COR-L47 (cell line): ENCODE results near the gene ACAA2.
"Not testable (repeated sequence)": the region's sequence is repeated elsewhere in the genome, so short reads cannot be mapped to it uniquely, and the experiment has no call there.

Source experiments
- DNase-seq: peaks from one replicate; lab custom pipeline; 2025; lab: John Stamatoyannopoulos, UW

The ACAA2 gene

DNA sequence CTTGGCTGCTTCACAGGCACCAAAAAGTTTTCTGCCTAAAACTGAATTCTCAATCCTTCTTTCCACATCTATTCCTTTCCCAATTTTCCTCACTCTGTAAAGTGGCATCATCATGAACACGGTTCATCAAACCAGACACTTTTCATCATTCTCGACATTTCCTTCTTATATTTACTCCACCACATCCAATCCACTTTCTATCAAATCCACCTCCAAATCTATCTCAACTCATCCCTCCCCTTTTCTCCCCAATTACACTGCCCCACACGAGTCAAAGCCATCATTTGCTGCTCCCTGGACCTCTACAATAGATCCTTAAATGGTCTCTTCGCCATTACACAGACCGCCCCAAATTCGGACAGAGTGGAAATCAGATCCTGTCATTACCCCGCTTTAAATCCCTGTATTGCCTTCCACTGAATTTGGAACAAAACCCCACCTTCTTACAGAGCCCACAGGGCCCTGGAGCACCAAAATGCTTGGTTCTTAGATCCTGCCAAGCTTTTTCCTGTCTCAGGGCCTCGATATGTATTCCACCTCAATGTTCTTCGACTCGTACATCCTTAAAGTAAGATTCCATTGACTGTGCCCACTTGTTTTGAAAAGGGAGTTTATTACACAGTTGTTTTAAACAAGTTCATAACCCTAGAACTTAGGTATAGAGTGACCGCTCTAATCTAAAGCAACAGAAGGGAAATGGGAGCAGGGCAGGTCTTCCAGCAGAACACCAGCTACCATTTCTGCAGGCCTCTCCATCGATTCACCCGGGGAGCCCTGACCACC, 856 bp downstream of the ACAA2 start:
- peak; percentile 4 for DNase-seq

DNA sequence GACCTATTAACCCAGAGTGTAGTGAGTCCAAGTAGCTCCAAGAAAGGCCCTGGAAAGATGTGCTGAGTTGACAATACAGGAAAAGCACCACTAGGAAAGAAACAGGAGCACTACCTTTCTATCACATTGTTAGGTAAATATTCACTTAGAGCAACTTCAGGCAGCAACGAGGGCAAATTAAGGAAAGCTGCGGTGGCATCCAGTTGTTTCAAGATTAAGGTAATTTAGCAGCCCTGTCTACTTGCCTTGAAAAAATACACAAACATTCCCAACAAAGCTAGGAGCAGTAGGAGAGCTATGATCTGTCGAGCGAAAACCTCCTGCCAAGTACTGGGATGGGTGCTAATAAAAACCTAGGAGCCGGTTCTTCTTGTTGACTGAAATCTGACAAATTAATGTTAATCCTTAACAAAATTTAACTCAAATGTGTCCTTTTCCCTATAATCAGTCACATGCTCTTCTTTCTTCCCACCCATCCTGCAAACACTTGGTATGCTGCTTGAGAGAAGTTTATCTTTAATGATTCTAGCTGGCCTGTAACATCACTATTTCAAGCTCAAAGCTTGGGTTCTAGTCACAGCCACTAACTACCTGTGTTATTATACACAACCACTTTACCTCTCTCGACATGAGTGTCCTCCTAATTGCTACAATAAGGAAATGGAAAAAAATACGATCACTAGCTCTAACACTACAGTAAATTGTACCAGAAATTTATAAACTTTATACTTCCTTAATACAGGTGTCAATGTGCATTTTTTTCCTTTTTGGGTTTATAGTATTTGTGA, 2.0 kb downstream of the ACAA2 start:
- DNase-seq = peak; percentile 6

DNA sequence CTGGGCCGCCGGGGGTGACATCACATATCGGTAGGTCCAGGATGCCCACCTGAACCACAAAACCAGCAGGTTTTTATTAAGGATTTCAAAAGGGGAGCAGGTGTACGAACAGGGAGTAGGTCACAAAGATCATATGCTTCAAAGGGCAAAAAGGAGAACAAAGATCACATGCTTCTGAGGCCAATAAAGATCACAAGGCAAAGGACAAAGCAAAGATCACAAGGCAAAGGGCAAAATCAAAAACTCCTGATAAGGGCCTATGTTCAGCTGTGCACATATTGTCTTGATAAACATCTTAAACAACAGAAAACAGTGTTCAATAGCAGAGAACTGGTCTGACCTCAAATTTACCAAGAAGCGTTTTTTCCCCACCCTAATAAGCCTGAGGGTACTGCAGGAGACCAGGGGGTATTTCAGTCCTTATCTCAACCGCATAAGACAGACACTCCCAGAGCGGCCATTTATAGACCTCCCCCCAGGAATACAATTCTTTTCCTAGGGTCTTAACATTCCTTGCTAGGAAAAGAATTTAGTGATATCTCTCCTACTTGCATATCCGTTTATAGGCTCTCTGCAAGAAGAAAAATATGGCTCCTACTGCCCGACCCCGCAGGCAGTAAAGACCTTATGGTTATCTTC, 4.7 kb downstream of the ACAA2 start:
- not testable (repeated sequence) for DNase-seq

DNA sequence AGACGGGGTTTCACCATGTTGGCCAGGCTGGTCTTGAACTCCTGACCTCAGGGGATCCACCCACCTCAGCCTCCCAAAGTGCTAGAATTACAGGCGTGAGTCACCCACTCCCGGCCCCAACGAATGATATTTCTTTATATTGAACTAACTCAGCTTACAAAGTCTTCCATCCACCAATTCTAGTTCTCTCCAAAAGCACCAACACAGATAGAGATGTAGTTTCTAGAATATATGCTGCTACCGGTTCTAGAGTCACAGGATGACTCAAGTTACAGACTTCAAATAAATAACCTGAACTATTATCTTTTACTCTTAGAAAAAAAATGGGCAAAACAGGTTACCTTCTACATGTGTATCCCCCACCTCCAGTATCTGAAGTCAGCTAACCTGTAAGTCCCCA, 9.2 kb downstream of the ACAA2 start:
- DNase-seq = no peak

DNA sequence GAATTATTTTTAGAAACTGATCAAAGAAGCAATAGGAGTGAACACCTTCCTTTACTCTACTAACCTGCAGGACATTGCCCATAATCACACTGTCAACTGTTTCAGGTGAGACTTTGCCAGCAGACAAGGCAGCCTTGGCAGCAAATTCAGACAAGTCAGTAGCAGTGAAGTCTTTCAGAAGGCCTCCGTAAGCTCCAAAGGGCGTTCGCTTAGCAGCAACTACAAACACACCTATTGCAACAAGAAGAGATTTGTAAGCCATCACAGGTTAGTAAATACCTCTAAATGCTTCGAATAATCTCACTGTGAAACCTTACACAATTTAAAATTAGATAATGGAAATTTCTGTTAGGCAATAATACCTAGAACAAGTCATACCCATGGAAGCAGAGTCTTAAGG, 10.7 kb downstream of the ACAA2 start:
- DNase-seq = no peak

DNA sequence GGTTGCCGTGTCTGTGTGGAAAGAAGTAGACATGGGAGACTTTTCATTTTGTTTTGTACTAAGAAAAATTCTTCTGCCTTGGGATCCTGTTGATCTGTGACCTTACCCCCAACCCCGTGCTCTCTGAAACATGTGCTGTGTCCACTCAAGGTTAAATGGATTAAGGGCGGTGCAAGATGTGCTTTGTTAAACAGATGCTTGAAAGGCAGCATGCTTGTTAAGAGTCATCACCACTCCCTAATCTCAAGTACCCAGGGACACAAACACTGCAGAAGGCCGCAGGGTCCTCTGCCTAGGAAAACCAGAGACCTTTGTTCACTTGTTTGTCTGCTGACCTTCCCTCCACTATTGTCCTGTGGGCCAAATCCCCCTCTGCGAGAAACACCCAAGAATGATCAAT, 12.8 kb downstream of the ACAA2 start:
- not testable (repeated sequence) for DNase-seq

DNA sequence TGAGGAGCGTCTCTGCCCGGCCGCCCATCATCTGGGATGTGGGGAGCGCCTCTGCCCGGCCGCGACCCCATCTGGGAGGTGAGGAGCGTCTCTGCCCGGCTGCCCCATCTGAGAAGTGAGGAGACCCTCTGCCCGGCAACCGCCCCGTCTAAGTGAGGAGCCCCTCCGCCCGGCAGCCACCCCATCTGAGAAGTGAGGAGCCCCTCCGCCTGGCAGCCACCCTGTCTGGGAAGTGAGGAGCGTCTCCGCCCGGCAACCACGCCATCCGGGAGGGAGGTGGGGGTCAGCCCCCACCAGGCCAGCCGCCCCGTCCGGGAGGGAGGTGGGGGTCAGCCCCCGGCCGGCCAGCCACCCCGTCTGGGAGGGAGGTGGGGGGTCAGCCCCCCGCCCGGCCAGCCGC, 13.5 kb downstream of the ACAA2 start:
- not testable (repeated sequence) for DNase-seq

DNA sequence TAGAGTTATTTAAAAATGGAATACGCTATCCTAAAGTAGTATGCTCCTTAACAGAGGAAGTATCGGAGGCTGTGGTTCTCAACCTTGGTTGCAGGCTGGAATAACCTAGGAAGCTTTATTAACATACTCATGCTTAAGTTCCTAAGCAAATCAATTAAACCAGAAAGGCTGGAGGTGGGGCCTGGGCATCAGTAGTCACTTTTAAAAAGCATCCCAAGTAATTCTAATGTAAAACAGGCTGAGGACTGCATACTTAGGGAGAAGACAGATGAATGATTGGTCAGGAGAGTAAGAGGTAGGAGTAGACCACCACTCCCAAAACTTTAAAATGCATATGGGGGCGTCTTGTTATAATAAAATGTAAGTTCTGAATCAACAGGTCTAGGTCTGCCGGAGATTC, 15.3 kb downstream of the ACAA2 start:
- DNase-seq = no peak

DNA sequence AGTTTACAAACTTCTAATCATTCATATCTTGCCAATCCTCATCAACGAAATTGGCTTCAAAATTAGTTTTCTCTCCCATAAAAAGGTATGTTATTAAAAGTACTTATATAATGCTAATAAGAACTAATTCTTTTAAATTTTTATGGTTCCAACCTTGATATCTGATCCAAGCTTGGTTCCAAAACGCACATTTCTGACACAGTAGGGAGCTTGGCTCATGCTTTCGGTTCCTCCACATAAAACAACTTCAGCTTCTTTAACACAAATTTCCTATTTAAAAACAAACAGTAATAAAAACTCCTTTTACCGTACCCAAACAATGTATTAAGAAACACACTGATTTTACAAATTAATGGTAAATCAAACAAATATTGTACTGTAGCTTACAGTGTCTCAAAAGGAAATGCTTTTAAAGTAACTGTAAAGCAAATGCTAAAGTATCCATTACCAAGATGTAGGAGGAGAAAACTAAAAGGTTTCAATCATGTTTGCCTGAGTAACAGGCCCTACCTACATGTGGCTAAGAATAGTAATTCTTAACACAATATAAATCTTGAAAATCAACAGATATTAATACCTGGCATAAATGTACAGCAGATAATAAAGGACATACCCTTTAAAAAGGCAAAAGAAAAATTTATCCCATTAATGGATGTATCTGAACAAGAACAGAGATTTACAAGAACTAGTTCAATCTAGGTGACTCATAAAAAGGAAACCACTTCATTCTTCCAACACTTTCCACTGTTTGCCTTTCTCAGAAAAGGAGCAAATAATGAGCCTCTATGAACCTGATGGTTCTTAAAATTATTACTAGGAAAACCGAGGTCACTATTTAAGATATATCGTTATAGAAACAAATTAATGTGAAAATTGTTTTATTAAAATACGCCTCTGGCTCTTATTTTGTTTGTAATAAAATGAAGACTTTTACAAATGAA, 17.5 kb downstream of the ACAA2 start:
- DNase-seq = no peak

DNA sequence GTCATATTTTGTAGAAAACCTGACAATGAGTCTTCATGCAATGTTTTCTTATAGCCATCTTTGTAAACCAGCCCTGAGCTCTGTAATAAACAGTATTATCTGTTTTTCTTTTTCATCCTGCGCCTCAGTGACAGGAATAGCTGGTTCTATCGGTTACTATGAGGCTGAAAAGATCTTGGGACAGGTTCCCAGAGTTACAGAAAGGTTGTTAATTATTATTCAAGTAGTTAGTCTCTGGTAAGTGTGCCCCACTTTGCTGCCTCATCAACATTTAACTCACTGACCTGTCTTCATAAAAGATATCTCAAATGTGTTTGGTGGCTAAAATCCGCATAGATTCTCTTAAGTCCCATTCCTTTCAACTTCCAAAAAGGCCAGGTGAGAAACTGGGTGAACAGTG, 18.6 kb downstream of the ACAA2 start:
- DNase-seq = no peak

DNA sequence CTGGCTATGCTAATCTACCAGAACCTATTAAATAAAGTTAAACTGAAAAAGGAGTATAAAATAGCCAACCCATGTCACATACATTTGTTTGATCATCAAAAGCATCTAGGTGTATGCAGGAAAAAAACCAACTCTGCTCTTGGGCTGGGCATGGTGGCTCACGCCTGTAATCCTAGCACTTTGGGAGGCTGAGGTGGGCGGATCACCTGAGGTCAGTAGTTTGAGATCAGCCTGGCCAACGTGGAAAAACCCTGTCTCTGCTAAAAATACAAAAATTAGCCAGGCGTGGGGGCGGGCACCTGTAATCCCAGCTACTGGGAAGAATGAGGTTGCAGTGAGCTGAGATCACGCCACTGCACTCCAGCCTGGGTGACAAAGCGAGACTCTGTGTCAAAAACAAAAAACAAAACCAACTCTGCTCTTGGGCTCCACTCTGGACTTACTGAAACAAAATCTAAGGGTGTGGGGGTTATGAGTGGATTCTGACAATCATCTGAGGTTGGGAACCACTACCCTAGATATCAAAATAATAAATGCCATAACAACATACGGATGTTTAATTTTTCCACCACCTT, 23.7 kb downstream of the ACAA2 start:
- not testable (repeated sequence) for DNase-seq

DNA sequence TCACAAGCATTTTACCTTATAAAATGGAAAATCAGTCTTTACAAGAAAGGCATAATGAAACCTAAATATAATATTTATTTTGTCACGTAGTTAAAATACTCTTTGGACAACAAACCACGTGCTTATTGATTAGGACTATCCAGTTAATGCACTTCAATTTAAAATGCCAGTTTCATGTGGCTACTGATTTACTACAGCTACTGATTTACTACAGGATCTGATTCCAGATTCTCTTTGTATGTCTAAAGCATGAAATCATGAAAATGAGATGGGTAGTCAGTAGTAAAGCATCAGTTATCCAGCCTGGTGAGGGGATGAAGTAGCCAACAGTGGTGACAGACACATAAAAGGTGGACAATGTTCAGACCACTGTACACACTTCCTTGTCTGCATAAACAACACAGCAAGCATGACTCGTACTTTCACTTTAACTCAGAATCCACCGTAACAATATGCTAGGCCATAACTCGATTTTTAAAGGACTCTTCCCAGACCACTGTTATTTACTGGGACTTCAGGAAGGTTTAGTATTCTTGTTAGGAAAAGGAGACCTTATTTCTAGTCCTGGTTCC, 24.9 kb downstream of the ACAA2 start:
- DNase-seq = no peak

DNA sequence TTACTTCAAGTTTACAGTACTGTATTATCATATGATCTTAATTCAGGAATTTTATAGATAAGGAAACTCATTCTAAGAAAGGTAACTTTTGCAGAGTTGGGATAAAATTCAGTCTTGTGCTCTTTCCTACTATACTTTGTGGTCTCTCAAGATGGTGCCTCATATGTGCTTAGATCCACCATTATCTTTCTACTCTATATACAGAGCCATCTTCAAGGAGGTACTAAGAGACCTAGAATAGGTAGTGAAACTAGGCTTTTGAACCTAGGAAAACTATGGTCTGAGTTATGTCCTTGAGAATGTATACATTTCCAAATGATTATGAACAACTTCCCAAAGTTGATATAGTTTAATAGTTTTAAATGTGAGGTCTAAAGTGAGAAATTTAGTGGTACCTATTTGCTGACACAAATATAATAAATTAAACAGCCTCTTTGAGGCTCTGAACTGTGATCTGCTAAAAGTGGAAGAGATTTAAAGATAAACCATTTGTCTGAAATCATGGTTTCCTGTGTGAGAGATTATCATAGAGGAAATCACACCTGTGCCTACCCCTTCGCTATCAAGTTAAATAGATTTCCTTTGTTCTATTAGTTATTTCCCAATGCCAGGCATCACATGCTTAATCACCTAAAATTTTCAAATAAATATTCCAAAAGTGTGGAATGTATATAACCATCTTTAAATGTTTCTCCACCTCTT, 27.2 kb downstream of the ACAA2 start:
- DNase-seq = no peak

DNA sequence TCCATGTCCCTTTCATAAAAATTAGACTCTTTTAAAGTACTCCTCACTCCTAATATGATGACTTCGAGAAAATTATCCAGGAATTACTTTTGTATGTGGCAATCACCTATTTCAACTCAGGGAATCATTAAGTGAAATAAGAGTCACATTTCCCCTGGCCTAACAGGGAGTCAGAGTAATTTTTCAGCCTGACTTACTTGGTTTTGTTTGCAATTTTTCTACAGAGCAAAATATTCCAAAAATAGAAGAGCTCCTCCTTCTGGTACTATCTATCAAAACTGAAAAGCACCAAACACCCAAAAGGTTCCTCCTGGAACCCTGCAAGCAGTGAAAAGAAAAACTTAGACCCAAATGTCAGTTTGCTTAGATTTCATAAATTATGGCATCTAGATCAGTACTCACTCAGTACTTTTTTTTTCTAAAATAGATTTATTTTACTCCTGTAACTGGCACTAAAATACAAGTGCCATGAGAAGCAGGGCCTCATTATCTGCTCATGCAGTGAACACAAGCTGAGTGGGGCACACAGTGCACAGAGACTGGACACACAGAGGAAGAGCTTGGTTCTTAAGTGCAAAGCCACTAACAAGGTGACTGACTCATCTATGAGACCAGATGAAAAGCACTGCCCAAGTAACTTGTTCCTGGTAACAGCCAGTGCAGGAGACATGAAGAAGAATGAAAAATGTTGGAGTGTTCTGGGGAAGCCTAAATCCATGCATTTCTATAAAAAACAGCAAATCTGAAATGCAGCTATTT, 28.7 kb downstream of the ACAA2 start:
- no peak for DNase-seq

DNA sequence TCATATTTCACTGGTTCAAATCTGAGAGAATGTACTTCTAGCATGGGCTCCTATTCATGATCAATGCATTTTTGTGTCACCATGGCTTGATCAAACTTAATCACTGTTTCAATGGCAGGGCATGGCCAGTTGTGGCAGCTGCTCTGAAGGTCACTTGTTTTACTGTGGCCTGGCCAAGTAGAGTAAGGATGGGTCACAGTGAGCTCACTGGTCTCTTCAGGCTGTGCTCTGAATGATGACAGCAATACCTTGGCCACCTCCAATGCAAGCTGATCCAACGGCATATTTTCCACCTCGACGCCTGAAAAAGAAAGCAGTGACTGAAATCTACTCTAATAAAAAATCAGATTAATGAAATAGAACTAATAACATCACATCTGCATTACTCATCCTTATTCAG, 29.7 kb downstream of the ACAA2 start:
- not testable (repeated sequence) for DNase-seq

DNA sequence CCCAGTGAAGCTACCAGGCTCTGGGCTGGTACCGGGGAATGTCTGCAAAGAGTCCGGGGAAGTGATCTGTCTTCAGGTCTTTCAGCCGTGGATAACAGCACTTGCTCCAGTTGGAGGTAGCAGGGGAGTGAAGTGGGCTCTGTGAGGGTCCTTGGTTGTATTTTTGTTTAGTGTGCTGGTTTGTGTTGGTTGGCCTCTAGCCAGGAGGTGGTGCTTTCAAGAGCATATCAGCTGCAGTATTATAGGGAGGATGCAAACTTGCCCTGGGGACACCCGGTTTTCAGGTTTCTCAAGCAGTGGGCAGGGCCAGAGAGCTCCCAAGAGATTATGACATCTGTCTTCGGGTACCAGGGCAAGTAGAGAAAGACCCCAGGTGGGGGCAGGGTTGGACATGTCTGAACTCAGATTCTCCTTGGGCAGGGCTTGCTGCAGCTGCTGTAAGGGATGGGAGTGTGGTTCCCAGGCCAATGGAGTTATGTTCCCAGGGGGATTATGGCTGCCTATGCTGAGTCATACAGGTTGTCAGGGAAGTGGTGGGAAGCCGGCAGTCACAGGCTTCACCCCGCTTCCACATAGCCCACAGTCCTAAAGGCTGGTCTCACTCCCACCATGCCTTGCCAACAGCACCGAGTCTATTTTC, 34.4 kb downstream of the ACAA2 start:
- DNase-seq = no peak

DNA sequence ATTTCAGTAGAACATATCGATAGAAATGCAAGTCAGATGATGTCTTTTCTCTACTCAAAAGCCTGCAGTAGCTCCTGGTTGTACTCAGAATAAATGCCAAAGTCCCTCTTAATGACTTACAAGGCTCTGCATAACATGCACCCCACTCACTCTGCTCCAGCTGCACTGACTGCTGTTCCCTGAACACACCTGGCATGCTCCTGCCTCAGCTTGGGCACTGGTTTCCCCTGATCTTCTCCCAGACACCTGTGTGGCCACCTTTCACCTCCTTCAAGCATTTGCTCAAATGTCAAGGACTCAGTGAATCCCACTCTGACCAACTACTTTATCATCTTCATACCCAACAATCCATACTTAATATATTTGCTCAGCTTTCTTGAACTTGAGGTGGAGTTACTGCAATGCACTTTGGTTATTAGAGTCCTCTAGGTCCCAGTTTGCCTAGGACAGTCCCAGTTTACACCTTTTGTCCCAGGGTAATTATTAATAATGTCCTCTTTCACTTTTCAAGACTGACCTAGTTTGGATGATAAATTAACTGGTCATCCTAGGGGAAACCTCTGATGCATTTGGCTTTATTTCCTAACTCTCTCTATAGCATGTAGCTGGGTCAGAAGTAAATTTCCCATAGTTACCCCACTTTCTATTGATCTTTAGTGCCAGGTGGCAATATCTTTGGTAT, 44.1 kb downstream of the ACAA2 start:
- no peak for DNase-seq

DNA sequence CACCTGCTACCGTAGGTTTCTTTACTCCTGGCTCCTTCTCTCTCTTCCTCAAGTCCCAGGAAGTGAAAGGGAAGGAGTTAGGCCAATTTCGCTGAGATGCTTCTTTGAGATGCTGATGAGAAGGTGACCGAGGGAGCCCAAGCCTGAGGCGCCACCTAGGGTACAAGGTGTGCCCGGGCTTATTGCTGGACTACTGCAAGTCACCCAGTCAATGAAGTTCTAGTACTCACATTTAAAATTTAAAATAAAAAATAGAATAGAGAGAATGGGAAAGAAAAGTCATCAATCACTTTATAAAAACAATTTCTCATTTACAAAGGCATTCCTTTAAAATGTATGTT, 45.3 kb downstream of the ACAA2 start:
- peak; percentile 44 for DNase-seq
